ENCODE data around the gene HRH3. TPM values are rescaled to one million over a fixed set of nuclear protein-coding genes. Genes with fewer than 3 reads are reported as not detected.

HRH3 gene
- polyA plus RNA-seq (ENCODE audit: insufficient read length in 10 of 10): 1 to 10 TPM in 3 of 10 donors, under 1 TPM in 6, not detected in 1; 0.32 to 2.2 (median 0.91) TPM
- long read RNA-seq, donor 1: 0 reads
- long read RNA-seq, donor 2, partial matches to known transcripts: 0 of 1 reads
- long read RNA-seq, donor 2, other reads (novel, unspliced or antisense): 0 of 1 reads
- long read RNA-seq, donor 3: 0 reads
- long read RNA-seq, donor 4: 0 reads
- long read RNA-seq, donor 5: 0 reads
- long read RNA-seq, donor 6: 0 reads
- long read RNA-seq, donor 7: 0 reads
- long read RNA-seq, donor 8: 0 reads
- long read RNA-seq, donor 9: 0 reads

GRCh38 chr20:62219992-62220665 is at the start of gene HRH3:
Gene HRH3 (minus strand): TSS chr20:62220278. CDS start chr20:62219970, 308 bp downstream.
- DNase-seq: peak in 2 of 3 donors; percentile 59 to 72

- DNase-seq: no peak
Measured at GRCh38 chr20:62269871-62270270, 49.8 kb upstream of the HRH3 start.

- DNase-seq: no peak
Measured at GRCh38 chr20:62269378-62269777, 49.3 kb upstream of the HRH3 start.

GRCh38 chr20:62268228-62268900 is 48.3 kb upstream of the HRH3 start:
- no peak for DNase-seq

- peak in 1 of 3 donors; percentile 12 for DNase-seq
Measured at GRCh38 chr20:62267543-62267942, 47.5 kb upstream of the HRH3 start.

GRCh38 chr20:62266851-62267250 is 46.8 kb upstream of the HRH3 start:
- no peak for DNase-seq

- DNase-seq: no peak
Measured at GRCh38 chr20:62266340-62266739, 46.3 kb upstream of the HRH3 start.

GRCh38 chr20:62265365-62265764 is 45.3 kb upstream of the HRH3 start:
- DNase-seq: no peak

GRCh38 chr20:62263396-62263795 is 43.3 kb upstream of the HRH3 start:
- DNase-seq: no peak

GRCh38 chr20:62262064-62262463 is 42.0 kb upstream of the HRH3 start:
- DNase-seq: no peak

GRCh38 chr20:62259294-62259565 is 39.2 kb upstream of the HRH3 start:
- DNase-seq: no peak

- DNase-seq: peak in 1 of 3 donors; percentile 26
Measured at GRCh38 chr20:62258499-62259293, 38.6 kb upstream of the HRH3 start.

GRCh38 chr20:62255976-62256375 is 35.9 kb upstream of the HRH3 start:
- DNase-seq: no peak

GRCh38 chr20:62254021-62254724 is 34.1 kb upstream of the HRH3 start:
- no peak for DNase-seq

GRCh38 chr20:62253398-62253797 is 33.3 kb upstream of the HRH3 start:
- no peak for DNase-seq

GRCh38 chr20:62252342-62252966 is 32.4 kb upstream of the HRH3 start:
- DNase-seq: no peak

- no peak for DNase-seq
Measured at GRCh38 chr20:62248890-62249560, 28.9 kb upstream of the HRH3 start.

- no peak for DNase-seq
Measured at GRCh38 chr20:62246872-62247652, 27.0 kb upstream of the HRH3 start.

GRCh38 chr20:62246431-62246830 is 26.4 kb upstream of the HRH3 start:
- no peak for DNase-seq

- DNase-seq: no peak
Measured at GRCh38 chr20:62245911-62246280, 25.8 kb upstream of the HRH3 start.

Measured in muscle of back (tissue), 13 donors.